ENCODE measurements around the gene FOXL2. TPM values are rescaled to one million over a fixed set of nuclear protein-coding genes. Genes with fewer than 3 reads are reported as not detected.

The FOXL2 gene
- not detected for total RNA-seq

- Mint-ChIP-seq H3K9me3 (no peaks in the 10 kb centered on the region), H3K36me3 (peaks cover 6 to 11% of the 10 kb centered on the region in 2 donors), H3K27ac (no peak within 1 kb of the TSS)
- DNase-seq (ENCODE audit: low spot score in 2 of 2) (peak; percentile 32 to 54), ATAC-seq (peak; percentile 28 to 54)
These were observed at the start of gene FOXL2, which contains the start of gene FOXL2NB for GRCh38 chr3:138946663-138947494. TSS of gene FOXL2 (minus strand) at chr3:138947137. CDS start at chr3:138946722, 415 bp downstream. TSS of gene FOXL2NB (plus strand) at chr3:138947217. CDS start at chr3:138947365, 148 bp downstream.

- Mint-ChIP-seq H3K36me3 (no peaks in the 10 kb centered on the region), H3K9me3 (peaks cover 0 to 6% of the 10 kb centered on the region in 2 donors), H3K27ac (no peak overlapping the region)
- no peak for ATAC-seq
- DNase-seq (ENCODE audit: low spot score in 2 of 2): no peak
These were observed 48.8 kb upstream of the FOXL2 start for GRCh38 chr3:138995706-138996105.

GRCh38 chr3:138987181-138987580, 40.2 kb upstream of the FOXL2 start:
- ATAC-seq (no peak), DNase-seq (ENCODE audit: low spot score in 2 of 2) (no peak)
- Mint-ChIP-seq H3K9me3 (no peaks in the 10 kb centered on the region), H3K27ac (no peak overlapping the region), H3K36me3 (no peaks in the 10 kb centered on the region)

- no peaks in the 10 kb centered on the region for H3K36me3 Mint-ChIP-seq
- no peaks in the 10 kb centered on the region for H3K9me3 Mint-ChIP-seq
- no peak for ATAC-seq
- H3K27ac Mint-ChIP-seq: no peak overlapping the region
- DNase-seq (ENCODE audit: low spot score in 2 of 2): no peak
These were observed 39.0 kb upstream of the FOXL2 start for GRCh38 chr3:138985932-138986331.

GRCh38 chr3:138984816-138985215, 37.9 kb upstream of the FOXL2 start:
- no peak for ATAC-seq

GRCh38 chr3:138976047-138976446, 29.1 kb upstream of the FOXL2 start:
- ATAC-seq (no peak), DNase-seq (ENCODE audit: low spot score in 2 of 2) (no peak)
- Mint-ChIP-seq H3K27ac (peak overlapping the region in 1 of 2 donors; percentile 9), H3K36me3 (no peaks in the 10 kb centered on the region), H3K9me3 (no peaks in the 10 kb centered on the region)

More at GRCh38 chr3:138984816-138985215, 37.9 kb upstream of the FOXL2 start:
- H3K36me3 Mint-ChIP-seq: no peaks in the 10 kb centered on the region
- no peak overlapping the region for H3K27ac Mint-ChIP-seq
- H3K9me3 Mint-ChIP-seq: no peaks in the 10 kb centered on the region
- no peak for DNase-seq (ENCODE audit: low spot score in 2 of 2)

GRCh38 chr3:138975351-138975750, 28.4 kb upstream of the FOXL2 start:
- Mint-ChIP-seq H3K27ac (no peak overlapping the region), H3K36me3 (no peaks in the 10 kb centered on the region), H3K9me3 (no peaks in the 10 kb centered on the region)
- no peak for DNase-seq (ENCODE audit: low spot score in 2 of 2)
- no peak for ATAC-seq

GRCh38 chr3:138974462-138974861, 27.5 kb upstream of the FOXL2 start:
- no peak for DNase-seq (ENCODE audit: low spot score in 2 of 2)
- Mint-ChIP-seq H3K27ac (no peak overlapping the region), H3K36me3 (no peaks in the 10 kb centered on the region), H3K9me3 (no peaks in the 10 kb centered on the region)
- no peak for ATAC-seq

GRCh38 chr3:138972941-138973340, 26.0 kb upstream of the FOXL2 start:
- Mint-ChIP-seq H3K9me3 (no peaks in the 10 kb centered on the region), H3K27ac (no peak overlapping the region), H3K36me3 (no peaks in the 10 kb centered on the region)
- ATAC-seq (no peak), DNase-seq (ENCODE audit: low spot score in 2 of 2) (no peak)

GRCh38 chr3:138971766-138972320, 24.9 kb upstream of the FOXL2 start:
- H3K36me3 Mint-ChIP-seq: no peaks in the 10 kb centered on the region
- no peak for DNase-seq (ENCODE audit: low spot score in 2 of 2)
- ATAC-seq: no peak
- no peaks in the 10 kb centered on the region for H3K9me3 Mint-ChIP-seq
- H3K27ac Mint-ChIP-seq: no peak overlapping the region

- Mint-ChIP-seq H3K27ac (no peak overlapping the region), H3K36me3 (no peaks in the 10 kb centered on the region), H3K9me3 (peaks cover 6% of the 10 kb centered on the region in 2 donors)
- ATAC-seq (no peak), DNase-seq (ENCODE audit: low spot score in 2 of 2) (no peak)
These were observed 18.0 kb upstream of the FOXL2 start for GRCh38 chr3:138964923-138965322.

GRCh38 chr3:138964264-138964663, 17.3 kb upstream of the FOXL2 start:
- DNase-seq (ENCODE audit: low spot score in 2 of 2): no peak
- Mint-ChIP-seq H3K27ac (no peak overlapping the region), H3K9me3 (peaks cover 6% of the 10 kb centered on the region in 2 donors), H3K36me3 (no peaks in the 10 kb centered on the region)
- no peak for ATAC-seq

GRCh38 chr3:138962854-138963560, 16.1 kb upstream of the FOXL2 start:
- Mint-ChIP-seq H3K9me3 (peaks cover 6% of the 10 kb centered on the region in 2 donors), H3K27ac (no peak overlapping the region), H3K36me3 (no peaks in the 10 kb centered on the region)
- ATAC-seq: no peak
- DNase-seq (ENCODE audit: low spot score in 2 of 2): no peak

- Mint-ChIP-seq H3K27ac (no peak overlapping the region), H3K9me3 (peaks cover 6% of the 10 kb centered on the region in 2 donors), H3K36me3 (no peaks in the 10 kb centered on the region)
- ATAC-seq: no peak
- no peak for DNase-seq (ENCODE audit: low spot score in 2 of 2)
These were observed 13.5 kb upstream of the FOXL2 start for GRCh38 chr3:138960417-138960852.

GRCh38 chr3:138950701-138951100, 3.8 kb upstream of the FOXL2 start:
- no peak for ATAC-seq
- DNase-seq (ENCODE audit: low spot score in 2 of 2): peak in 1 of 2 donors; percentile 25
- no peaks in the 10 kb centered on the region for H3K9me3 Mint-ChIP-seq
- H3K36me3 Mint-ChIP-seq: no peaks in the 10 kb centered on the region
- no peak overlapping the region for H3K27ac Mint-ChIP-seq

GRCh38 chr3:138950006-138950644, 3.2 kb upstream of the FOXL2 start:
- Mint-ChIP-seq H3K27ac (no peak overlapping the region), H3K36me3 (peaks cover 2 to 3% of the 10 kb centered on the region in 2 donors), H3K9me3 (no peaks in the 10 kb centered on the region)
- peak; percentile 37 to 52 for DNase-seq (ENCODE audit: low spot score in 2 of 2)
- ATAC-seq: peak; percentile 44 to 54

All from activated naive CD4-positive, alpha-beta T cell treated with anti-CD3 and anti-CD28 coated beads, Interleukin-2, amount 50 U/mL, for 72 hours (primary cell).